ENCODE measurements around the gene PRDM13. TPM values are rescaled to one million over a fixed set of nuclear protein-coding genes. Genes with fewer than 3 reads are reported as not detected.

Gene PRDM13
- total and polyA plus RNA-seq, 2 of the 8 experiments (the other 6 are each of a cell fraction or from before 2014, with no cell fraction given), result 0.05 to 0.09 TPM

GRCh38 chr6:99604166-99605073 lies 2.2 kb upstream of the PRDM13 start:
- FAIRE-seq, result no peak
- H3K79me2 ChIP-seq (ENCODE audit: control insufficient read depth in 1 of 2, insufficient read depth in 2 of 2, low read length in 2 of 2), result no peaks in the 10 kb centered on the region
- H4K8ac ChIP-seq (ENCODE audit: extremely low read depth, insufficient read depth, low read length), result no peak overlapping the region
- no peak overlapping the region for H2BK120ac ChIP-seq (replicated peaks; ENCODE audit: low read depth, low read length)
- peak overlapping the region in 3 of 4 experiments; percentile 22 to 53 (median 26); a peak in 4 of 8 replicates for H3K4me3 ChIP-seq (ENCODE audit: extremely low read depth in 1 of 4, insufficient read depth in 2 of 4, low read depth in 3 of 4, low read length in 4 of 4)
- H3K4me2 ChIP-seq (ENCODE audit: insufficient read depth in 1 of 2, low read depth in 2 of 2, low read length in 2 of 2), result peak overlapping the region; percentile 58 to 69; a peak in 3 of 4 replicates
- H3K27me3 ChIP-seq (replicated peaks in 1 of 4; ENCODE audit: control insufficient read depth in 3 of 4, extremely low read depth in 1 of 4, insufficient read depth in 3 of 4, low read length in 3 of 4), result peaks cover 93 to 98% (median 95%) of the 10 kb centered on the region in 4 experiments
- H2AK5ac ChIP-seq (ENCODE audit: low read depth, low read length), result no peak overlapping the region
- peaks cover 18 to 32% of the 10 kb centered on the region in 2 experiments for H4K20me1 ChIP-seq (replicated peaks in 1 of 2; ENCODE audit: control insufficient read depth in 1 of 2, insufficient read depth in 2 of 2, low read length in 2 of 2)
- no peak overlapping the region for H4K5ac ChIP-seq (ENCODE audit: insufficient read length, low read depth, low read length)
- no peaks in the 10 kb centered on the region for H3K79me1 ChIP-seq (ENCODE audit: low read depth, low read length)
- DNase-seq (ENCODE audit: low read depth in 1 of 2, low spot score in 2 of 2), result peak in 1 of 2 experiments; percentile 57
- H3K9me3 ChIP-seq (ENCODE audit: insufficient read depth in 2 of 2, low read depth in 1 of 2, low read length in 1 of 2), result no peaks in the 10 kb centered on the region
- peaks cover 0 to 28% (median 9%) of the 10 kb centered on the region in 4 experiments; a peak in 5 of 7 replicates for H3K4me1 ChIP-seq (replicated peaks in 1 of 4; ENCODE audit: control insufficient read depth in 3 of 4, insufficient read depth in 4 of 4, low read length in 3 of 4)
- WGBS, 2 experiments (ENCODE audit: extremely low coverage in 1 of 2, insufficient coverage in 1 of 2, insufficient read length in 1 of 2, insufficient replicate concordance in 2 of 2, low coverage in 1 of 2, low lambda C conversion rate in 2 of 2, missing lambda C conversion rate in 1 of 2), result 11% methylated on average over 31 of the region's 31 CpGs; no CpG with 5 or more reads in 1 of the 2 experiments
- no peak overlapping the region for H2BK5ac ChIP-seq (ENCODE audit: low read depth, low read length)
- no peak overlapping the region for H3K14ac ChIP-seq (ENCODE audit: insufficient read length)
- H3K18ac ChIP-seq (ENCODE audit: extremely low read depth, low read length), result no peak overlapping the region
- H3K56ac ChIP-seq (replicated peaks; ENCODE audit: insufficient read length, low read depth, low read length), result no peak overlapping the region
- H2BK20ac ChIP-seq (ENCODE audit: low read length), result no peak overlapping the region
- H2AFZ ChIP-seq (ENCODE audit: low read length), result no peak overlapping the region
- no peak overlapping the region for H3K4ac ChIP-seq (replicated peaks; ENCODE audit: insufficient read length, low read depth, low read length)
- no peak overlapping the region for H4K91ac ChIP-seq (replicated peaks; ENCODE audit: insufficient read length, low read length)
- CTCF ChIA-PET (ENCODE audit: partially characterized antibody), result interaction anchor here (0.6 to 2.9 kb wide), 25 partner anchors 8 to 205 kb away, joined by 3 to 22 read pairs (median 4); partner anchors contain the start of gene CCNC
- H2BK15ac ChIP-seq (ENCODE audit: low read length), result no peak overlapping the region
- 0 out of 2 replicates have a peak overlapping the region, but pooled peaks have one; percentile 39 for H2BK12ac ChIP-seq (ENCODE audit: low read depth, low read length)
- no peaks in the 10 kb centered on the region; the same call in 1 of the 2 replicates for H3K23me2 ChIP-seq (ENCODE audit: low read depth, low read length)
- H3K27ac ChIP-seq (ENCODE audit: low read depth, low read length), result no peak overlapping the region
- H3K9ac ChIP-seq (replicated peaks in 1 of 4; ENCODE audit: extremely low read depth in 1 of 4, low read depth in 3 of 4, low read length in 3 of 4), result no peak overlapping the region
- TF ChIP-seq MAFK (IDR thresholded peaks at IDR 0.05; ENCODE audit: low read depth, low read length) (no peak), CHD1 (IDR thresholded peaks at IDR 0.05; ENCODE audit: low read depth, low read length) (no peak), RNF2 (IDR thresholded peaks at IDR 0.05; ENCODE audit: borderline replicate concordance, low read depth, low read length, missing control alignments, poor library complexity, severe bottlenecking) (peak; percentile 85), EZH2 (IDR thresholded peaks at IDR 0.05; ENCODE audit: low read depth, low read length, severe bottlenecking) (peak; percentile 7), CBX8 (IDR thresholded peaks at IDR 0.05; ENCODE audit: borderline replicate concordance, low read depth, low read length) (peak; percentile 63; the same call in 1 of the 2 replicates)
- H3K36me3 ChIP-seq (ENCODE audit: control insufficient read depth in 2 of 4, insufficient read depth in 4 of 4, low read length in 3 of 4), result no peaks in the 10 kb centered on the region; a peak in 1 of 8 replicates
- POLR2A ChIA-PET (ENCODE audit: partially characterized antibody), result interaction anchor here (1.0 to 2.3 kb wide), 8 partner anchors 9 to 852 kb away, joined by 3 to 12 read pairs (median 4); partner anchors contain the start of gene CCNC
- no peak overlapping the region for H3K23ac ChIP-seq (ENCODE audit: insufficient read length)
